HCT116 (cell line): ENCODE measurements around the gene MYL12B.
"Not testable (repeated sequence)": the region's sequence is repeated elsewhere in the genome, so short reads cannot be mapped to it uniquely, and the experiment has no call there.

ENCODE experiments used
- EGR1 ChIP-seq: IDR thresholded peaks from 2 replicates; pipeline ENCODE4 v1.6.1; 2012; ENCODE audit warnings: low read depth
- EZH2 ChIP-seq: fragments of 200-600 bp; sonication (generic); IDR thresholded peaks from 2 replicates; pipeline ENCODE4 v1.6.1; 2017; ENCODE audit warnings: antibody characterized with exemption, mixed run types
- POLR2AphosphoS5 ChIP-seq: IDR thresholded peaks from 2 replicates; pipeline ENCODE4 v1.6.1; 2011; ENCODE audit warnings: mild to moderate bottlenecking, low read depth, low read length, moderate library complexity
- YY1 ChIP-seq: IDR thresholded peaks from 2 replicates; pipeline ENCODE4 v1.6.1; 2011; ENCODE audit warnings: low read length, low read depth, moderate library complexity, mild to moderate bottlenecking; ENCODE audit not compliant: insufficient replicate concordance; ENCODE audit errors: extremely low read depth
- ZNF274 ChIP-seq: fragments of 200-500 bp; sonication (Bioruptor generic); IDR thresholded peaks from 2 replicates; pipeline ENCODE4 v1.6.1; 2014; ENCODE audit warnings: mild to moderate bottlenecking, low read depth, low read length, inconsistent platforms
- TF ChIP-seq, protein P1 (sequence below), 3 experiments: fragments of 200-600 bp in 1 of 3; sonication (generic) in 1 of 3; IDR thresholded peaks in 2 of 3; conservative IDR thresholded peaks in 1 of 3; 2 replicates each; pipeline ENCODE4 v1.5.1; 2012 to 2017; ENCODE audit warnings: low read depth in 2 of 3, low read length in 2 of 3, antibody characterized with exemption in 1 of 3, borderline replicate concordance in 1 of 3, control low read depth in 1 of 3, mild to moderate bottlenecking in 1 of 3, mixed read lengths in 1 of 3, mixed run types in 1 of 3, moderate library complexity in 1 of 3; ENCODE audit not compliant: insufficient read depth in 1 of 3
- TF ChIP-seq, protein P2 (sequence below): IDR thresholded peaks from 2 replicates; pipeline ENCODE4 v1.6.1; 2012; ENCODE audit warnings: low read depth

DNA sequence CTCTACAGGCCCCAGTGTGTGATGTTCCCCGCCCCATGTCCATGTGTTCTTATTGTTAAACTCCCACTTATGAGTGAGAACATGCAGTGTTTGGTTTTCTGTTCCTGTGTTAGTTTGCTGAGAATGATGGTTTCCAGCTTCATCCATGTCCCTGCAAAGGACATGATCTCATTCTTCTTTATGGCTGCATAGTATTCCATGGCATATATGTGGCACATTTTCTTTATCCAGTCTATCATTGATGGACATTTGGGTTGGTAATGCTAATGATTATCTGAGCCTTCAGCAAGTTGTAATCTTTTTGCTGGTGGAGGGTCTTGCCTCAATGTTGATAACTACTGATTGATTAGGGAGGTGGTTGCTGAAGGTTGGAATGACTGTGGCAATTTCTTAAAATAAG lies 53.4 kb downstream of the MYL12B start:
- TF ChIP-seq YY1, EGR1, ZNF274, POLR2AphosphoS5, EZH2: not testable (repeated sequence)
- TF ChIP-seq, protein P1, sequence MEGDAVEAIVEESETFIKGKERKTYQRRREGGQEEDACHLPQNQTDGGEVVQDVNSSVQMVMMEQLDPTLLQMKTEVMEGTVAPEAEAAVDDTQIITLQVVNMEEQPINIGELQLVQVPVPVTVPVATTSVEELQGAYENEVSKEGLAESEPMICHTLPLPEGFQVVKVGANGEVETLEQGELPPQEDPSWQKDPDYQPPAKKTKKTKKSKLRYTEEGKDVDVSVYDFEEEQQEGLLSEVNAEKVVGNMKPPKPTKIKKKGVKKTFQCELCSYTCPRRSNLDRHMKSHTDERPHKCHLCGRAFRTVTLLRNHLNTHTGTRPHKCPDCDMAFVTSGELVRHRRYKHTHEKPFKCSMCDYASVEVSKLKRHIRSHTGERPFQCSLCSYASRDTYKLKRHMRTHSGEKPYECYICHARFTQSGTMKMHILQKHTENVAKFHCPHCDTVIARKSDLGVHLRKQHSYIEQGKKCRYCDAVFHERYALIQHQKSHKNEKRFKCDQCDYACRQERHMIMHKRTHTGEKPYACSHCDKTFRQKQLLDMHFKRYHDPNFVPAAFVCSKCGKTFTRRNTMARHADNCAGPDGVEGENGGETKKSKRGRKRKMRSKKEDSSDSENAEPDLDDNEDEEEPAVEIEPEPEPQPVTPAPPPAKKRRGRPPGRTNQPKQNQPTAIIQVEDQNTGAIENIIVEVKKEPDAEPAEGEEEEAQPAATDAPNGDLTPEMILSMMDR (IDR thresholded peaks at IDR 0.05 in 2 of 3, conservative IDR thresholded peaks at IDR 0.05 in 1 of 3; ENCODE audit: borderline replicate concordance in 1 of 3, insufficient read depth in 1 of 3, low read depth in 2 of 3, low read length in 2 of 3) = not testable (repeated sequence)
- TF ChIP-seq, protein P2, sequence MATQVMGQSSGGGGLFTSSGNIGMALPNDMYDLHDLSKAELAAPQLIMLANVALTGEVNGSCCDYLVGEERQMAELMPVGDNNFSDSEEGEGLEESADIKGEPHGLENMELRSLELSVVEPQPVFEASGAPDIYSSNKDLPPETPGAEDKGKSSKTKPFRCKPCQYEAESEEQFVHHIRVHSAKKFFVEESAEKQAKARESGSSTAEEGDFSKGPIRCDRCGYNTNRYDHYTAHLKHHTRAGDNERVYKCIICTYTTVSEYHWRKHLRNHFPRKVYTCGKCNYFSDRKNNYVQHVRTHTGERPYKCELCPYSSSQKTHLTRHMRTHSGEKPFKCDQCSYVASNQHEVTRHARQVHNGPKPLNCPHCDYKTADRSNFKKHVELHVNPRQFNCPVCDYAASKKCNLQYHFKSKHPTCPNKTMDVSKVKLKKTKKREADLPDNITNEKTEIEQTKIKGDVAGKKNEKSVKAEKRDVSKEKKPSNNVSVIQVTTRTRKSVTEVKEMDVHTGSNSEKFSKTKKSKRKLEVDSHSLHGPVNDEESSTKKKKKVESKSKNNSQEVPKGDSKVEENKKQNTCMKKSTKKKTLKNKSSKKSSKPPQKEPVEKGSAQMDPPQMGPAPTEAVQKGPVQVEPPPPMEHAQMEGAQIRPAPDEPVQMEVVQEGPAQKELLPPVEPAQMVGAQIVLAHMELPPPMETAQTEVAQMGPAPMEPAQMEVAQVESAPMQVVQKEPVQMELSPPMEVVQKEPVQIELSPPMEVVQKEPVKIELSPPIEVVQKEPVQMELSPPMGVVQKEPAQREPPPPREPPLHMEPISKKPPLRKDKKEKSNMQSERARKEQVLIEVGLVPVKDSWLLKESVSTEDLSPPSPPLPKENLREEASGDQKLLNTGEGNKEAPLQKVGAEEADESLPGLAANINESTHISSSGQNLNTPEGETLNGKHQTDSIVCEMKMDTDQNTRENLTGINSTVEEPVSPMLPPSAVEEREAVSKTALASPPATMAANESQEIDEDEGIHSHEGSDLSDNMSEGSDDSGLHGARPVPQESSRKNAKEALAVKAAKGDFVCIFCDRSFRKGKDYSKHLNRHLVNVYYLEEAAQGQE = not testable (repeated sequence)
